K562 (cell line): ENCODE measurements around the gene INCA1. TPM values are rescaled to one million over a fixed set of nuclear protein-coding genes. Genes with fewer than 3 reads are reported as not detected.

Experiments used
- CEBPG ChIP-seq, 3 experiments: fragments of 200-800 bp in 1 of 3; sonication (Bioruptor generic) in 1 of 3; sonication (generic) in 1 of 3; formaldehyde crosslinking in 1 of 3; IDR thresholded peaks in 2 of 3; conservative IDR thresholded peaks in 1 of 3; 2 replicates each; pipeline versions ENCODE4 v1.6.1 to v1.8.0; 2016 to 2022; ENCODE audit warnings: missing compliant biosample characterization in 2 of 3, missing genetic modification characterization in 2 of 3, mild to moderate bottlenecking in 1 of 3, missing genetic modification reagents in 1 of 3
- ETS2 ChIP-seq: IDR thresholded peaks from 2 replicates; pipeline ENCODE4 v1.6.1; 2016; ENCODE audit warnings: borderline replicate concordance, missing genetic modification characterization, mild to moderate bottlenecking, moderate library complexity, missing compliant biosample characterization; ENCODE audit not compliant: poor library complexity, severe bottlenecking
- FOXJ3 ChIP-seq: sonication (generic); formaldehyde crosslinking; IDR thresholded peaks from 2 replicates; pipeline ENCODE4 v1.4.0; 2020; ENCODE audit warnings: mild to moderate bottlenecking, missing genetic modification reagents
- POLR2AphosphoS5 ChIP-seq: IDR thresholded peaks from 2 replicates; pipeline ENCODE4 v1.6.1; 2011; ENCODE audit warnings: mild to moderate bottlenecking, low read depth, low read length, moderate library complexity; ENCODE audit not compliant: control insufficient read depth, insufficient read depth
- PPARD ChIP-seq: fragments of 250-450 bp; sonication (Bioruptor Pico); IDR thresholded peaks from 2 replicates; pipeline ENCODE4 v1.8.0; 2022; ENCODE audit warnings: inconsistent platforms, mild to moderate bottlenecking, moderate library complexity
- PRPF4 ChIP-seq: fragments of 200-400 bp; formaldehyde crosslinking; IDR thresholded peaks from one replicate; pipeline ENCODE4 v1.6.1; 2017; ENCODE audit warnings: low read length, low read depth, mild to moderate bottlenecking; ENCODE audit not compliant: insufficient read depth, poor library complexity, severe bottlenecking
- RCOR1 ChIP-seq, 2 experiments: IDR thresholded peaks; 2 replicates each; pipeline ENCODE4 v1.6.1; 2012; ENCODE audit warnings: low read depth in 2 of 2, low read length in 2 of 2, borderline replicate concordance in 1 of 2, improper control_type of control experiment in 1 of 2
- RNF219 ChIP-seq: fragments of 250-450 bp; sonication (Bioruptor Pico); IDR thresholded peaks from 2 replicates; pipeline ENCODE4 v1.5.0; 2022; ENCODE audit warnings: mild to moderate bottlenecking
- TCF7 ChIP-seq: sonication (generic); IDR thresholded peaks from 2 replicates; pipeline ENCODE4 v1.6.1; 2016; ENCODE audit warnings: antibody characterized with exemption, borderline replicate concordance
- ZNF274 ChIP-seq: IDR thresholded peaks from 2 replicates; pipeline ENCODE4 v1.6.1; 2011; ENCODE audit warnings: low read depth, mild to moderate bottlenecking, low read length, moderate library complexity, borderline replicate concordance
- polyA plus RNA-seq, 8 experiments: library from polyadenylated mRNA; depleted of rRNA in 4 of 8; stranded (reverse) in 5 of 8; unstranded in 3 of 8; fragments of >200 nt; fragmentation: Nextera tagmentation in 2 of 8; fragmentation: Illumina TruSeq in 1 of 8; extraction: Ambion mirVana in 2 of 8; extraction: Trizol in 1 of 8; gene quantifications; 2 replicates each; pipeline versions ENCODE4 v1.2.1 to v1.2.3, GENCODE V29; 2011 to 2014; ENCODE audit warnings: inconsistent platforms in 1 of 8, missing spikeins in 1 of 8
- total RNA-seq, 7 experiments: library from RNA; depleted of rRNA in 6 of 7; stranded (reverse); fragments of >200 nt in 6 of 7; fragmentation: Illumina TruSeq in 2 of 7; extraction: Trizol in 2 of 7; gene quantifications; 2 replicates each; pipeline versions ENCODE4 v1.2.1 to v1.2.3, GENCODE V29; 2011 to 2021; ENCODE audit warnings: low replicate concordance in 1 of 7
- TF ChIP-seq, protein P1 (sequence below), 2 experiments: fragments of 450-650 bp; formaldehyde crosslinking in 1 of 2; IDR thresholded peaks; 2 replicates each; pipeline versions ENCODE4 v1.4.0 to v1.6.1; 2014 to 2020; ENCODE audit warnings: mild to moderate bottlenecking in 2 of 2, borderline replicate concordance in 1 of 2, low read depth in 1 of 2
- TF ChIP-seq, protein P2 (sequence below): fragments of 450-650 bp; IDR thresholded peaks from 2 replicates; pipeline ENCODE4 v1.6.1; 2016; ENCODE audit warnings: borderline replicate concordance

The INCA1 gene
- total and polyA plus RNA-seq, 9 of the 15 experiments (the other 6 are each of a cell fraction or from before 2014, with no cell fraction given) = 0.08 to 0.50 (median 0.13) TPM; not detected in 4

DNA sequence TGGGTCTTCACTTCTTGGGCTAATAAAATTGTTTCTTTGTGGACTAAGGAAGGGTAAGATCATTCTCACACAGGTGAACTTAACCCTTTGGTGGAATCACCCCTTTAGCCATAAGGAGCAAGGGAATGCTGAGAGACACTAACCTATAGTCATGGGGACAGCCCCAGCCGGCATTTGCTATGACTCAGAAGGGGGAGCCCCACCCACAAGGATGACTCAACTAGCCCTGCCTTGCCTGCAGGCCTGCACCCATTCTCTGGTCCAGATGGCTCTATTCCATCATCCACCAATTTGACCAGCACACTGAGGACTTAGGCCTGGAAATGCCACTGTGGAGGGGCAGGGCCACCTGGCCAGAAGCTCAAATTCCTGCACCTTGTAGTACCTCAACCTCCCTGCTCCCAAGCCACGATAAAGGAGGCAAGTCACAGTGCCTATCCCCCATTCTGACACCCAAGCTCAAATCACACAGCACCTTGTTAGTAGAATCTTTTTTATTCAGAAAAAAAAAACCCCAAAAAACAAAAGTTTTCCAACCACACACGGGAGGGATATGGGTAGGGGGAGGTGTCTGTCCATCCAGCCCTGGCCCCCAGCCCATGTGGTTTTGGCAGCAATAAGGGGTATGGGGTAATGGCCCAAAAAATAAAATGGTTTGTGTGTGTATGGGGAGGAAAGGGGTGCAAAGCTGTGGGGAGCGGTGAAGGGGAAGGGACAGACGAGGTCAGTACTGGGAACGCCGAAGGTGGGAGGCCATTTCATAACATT lies 52.0 kb downstream of the INCA1 start (continued):
- TF ChIP-seq RNF219 (CRISPR knock-in tag) (no peak), CEBPG (CRISPR knock-in tag; IDR thresholded peaks at IDR 0.05) (peak; percentile 10; the same call in 1 of the 2 replicates), CEBPG (tag; conservative IDR thresholded peaks at IDR 0.05 in 1 of 2, IDR thresholded peaks at IDR 0.05 in 1 of 2) (no peak), TCF7 (no peak), PRPF4 (no peak), PPARD (CRISPR knock-in tag) (no peak), ETS2 (tag) (no peak), POLR2AphosphoS5 (0 out of 2 replicates have a peak, but pooled peaks have one; percentile 4), FOXJ3 (CRISPR knock-in tag) (no peak), RCOR1 (IDR thresholded peaks at IDR 0.05; ENCODE audit: borderline replicate concordance in 1 of 2, low read depth in 2 of 2, low read length in 2 of 2) (peak in 1 of 2 experiments; percentile 52; a peak in 1 of 4 replicates), ZNF274 (no peak)
- TF ChIP-seq, protein P1, sequence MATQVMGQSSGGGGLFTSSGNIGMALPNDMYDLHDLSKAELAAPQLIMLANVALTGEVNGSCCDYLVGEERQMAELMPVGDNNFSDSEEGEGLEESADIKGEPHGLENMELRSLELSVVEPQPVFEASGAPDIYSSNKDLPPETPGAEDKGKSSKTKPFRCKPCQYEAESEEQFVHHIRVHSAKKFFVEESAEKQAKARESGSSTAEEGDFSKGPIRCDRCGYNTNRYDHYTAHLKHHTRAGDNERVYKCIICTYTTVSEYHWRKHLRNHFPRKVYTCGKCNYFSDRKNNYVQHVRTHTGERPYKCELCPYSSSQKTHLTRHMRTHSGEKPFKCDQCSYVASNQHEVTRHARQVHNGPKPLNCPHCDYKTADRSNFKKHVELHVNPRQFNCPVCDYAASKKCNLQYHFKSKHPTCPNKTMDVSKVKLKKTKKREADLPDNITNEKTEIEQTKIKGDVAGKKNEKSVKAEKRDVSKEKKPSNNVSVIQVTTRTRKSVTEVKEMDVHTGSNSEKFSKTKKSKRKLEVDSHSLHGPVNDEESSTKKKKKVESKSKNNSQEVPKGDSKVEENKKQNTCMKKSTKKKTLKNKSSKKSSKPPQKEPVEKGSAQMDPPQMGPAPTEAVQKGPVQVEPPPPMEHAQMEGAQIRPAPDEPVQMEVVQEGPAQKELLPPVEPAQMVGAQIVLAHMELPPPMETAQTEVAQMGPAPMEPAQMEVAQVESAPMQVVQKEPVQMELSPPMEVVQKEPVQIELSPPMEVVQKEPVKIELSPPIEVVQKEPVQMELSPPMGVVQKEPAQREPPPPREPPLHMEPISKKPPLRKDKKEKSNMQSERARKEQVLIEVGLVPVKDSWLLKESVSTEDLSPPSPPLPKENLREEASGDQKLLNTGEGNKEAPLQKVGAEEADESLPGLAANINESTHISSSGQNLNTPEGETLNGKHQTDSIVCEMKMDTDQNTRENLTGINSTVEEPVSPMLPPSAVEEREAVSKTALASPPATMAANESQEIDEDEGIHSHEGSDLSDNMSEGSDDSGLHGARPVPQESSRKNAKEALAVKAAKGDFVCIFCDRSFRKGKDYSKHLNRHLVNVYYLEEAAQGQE (IDR thresholded peaks at IDR 0.05; ENCODE audit: borderline replicate concordance) = peak; percentile 21; the same call in 1 of the 2 replicates
- TF ChIP-seq, protein P1 (CRISPR knock-in tag; IDR thresholded peaks at IDR 0.05; ENCODE audit: low read depth) = no peak
- TF ChIP-seq, protein P2, sequence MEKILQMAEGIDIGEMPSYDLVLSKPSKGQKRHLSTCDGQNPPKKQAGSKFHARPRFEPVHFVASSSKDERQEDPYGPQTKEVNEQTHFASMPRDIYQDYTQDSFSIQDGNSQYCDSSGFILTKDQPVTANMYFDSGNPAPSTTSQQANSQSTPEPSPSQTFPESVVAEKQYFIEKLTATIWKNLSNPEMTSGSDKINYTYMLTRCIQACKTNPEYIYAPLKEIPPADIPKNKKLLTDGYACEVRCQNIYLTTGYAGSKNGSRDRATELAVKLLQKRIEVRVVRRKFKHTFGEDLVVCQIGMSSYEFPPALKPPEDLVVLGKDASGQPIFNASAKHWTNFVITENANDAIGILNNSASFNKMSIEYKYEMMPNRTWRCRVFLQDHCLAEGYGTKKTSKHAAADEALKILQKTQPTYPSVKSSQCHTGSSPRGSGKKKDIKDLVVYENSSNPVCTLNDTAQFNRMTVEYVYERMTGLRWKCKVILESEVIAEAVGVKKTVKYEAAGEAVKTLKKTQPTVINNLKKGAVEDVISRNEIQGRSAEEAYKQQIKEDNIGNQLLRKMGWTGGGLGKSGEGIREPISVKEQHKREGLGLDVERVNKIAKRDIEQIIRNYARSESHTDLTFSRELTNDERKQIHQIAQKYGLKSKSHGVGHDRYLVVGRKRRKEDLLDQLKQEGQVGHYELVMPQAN = no peak
